OCI-LY7 (cell line): ENCODE measurements around the gene PMVK. TPM values are rescaled to one million over a fixed set of nuclear protein-coding genes. Genes with fewer than 3 reads are reported as not detected.

ENCODE experiments used
- BruUV-seq: library from RNA; stranded (reverse); fragments of 400-500 nt; replicated peaks from 2 replicates; lab custom pipeline; 2021; lab: Mats Ljungman, UMichigan
- CTCF ChIA-PET: fragments of 300-600 bp; sonication (Branson Sonifier 250); formaldehyde crosslinking; loops from one replicate; lab custom pipeline; 2022; ENCODE audit warnings: antibody characterized with exemption; ENCODE audit not compliant: unreplicated experiment; lab: Charles Lee
- POLR2A ChIA-PET: fragments of 300-600 bp; sonication (Branson Sonifier 250); formaldehyde crosslinking; loops from one replicate; lab custom pipeline; 2022; ENCODE audit warnings: antibody characterized with exemption; lab: Charles Lee
- DNase-seq: peaks from one replicate; pipeline ENCODE4 v3.0.0-alpha.2; 2015; ENCODE audit warnings: low spot score
- H2AFZ ChIP-seq: fragments of 200-600 bp; sonication (generic), shearing (Covaris generic); 2 replicates; pipeline ENCODE4 v1.6.1; 2014; ENCODE audit warnings: mild to moderate bottlenecking, antibody characterized with exemption, low read length, moderate library complexity
- H3K27ac ChIP-seq: fragments of 200-600 bp; sonication (generic); 2 replicates; pipeline ENCODE4 v1.5.1; 2014; ENCODE audit warnings: mixed run types, low read depth, mild to moderate bottlenecking, moderate library complexity, low read length, inconsistent platforms; ENCODE audit not compliant: poor library complexity, severe bottlenecking
- H3K36me3 ChIP-seq: fragments of 200-600 bp; sonication (generic); 2 replicates; pipeline ENCODE4 v1.6.1; 2014; ENCODE audit warnings: mild to moderate bottlenecking, antibody characterized with exemption, low read length, moderate library complexity, mixed read lengths; ENCODE audit not compliant: insufficient read depth
- H3K4me1 ChIP-seq: fragments of 200-600 bp; sonication (generic); 2 replicates; pipeline ENCODE4 v1.5.1; 2014; ENCODE audit warnings: mild to moderate bottlenecking, low read length; ENCODE audit not compliant: insufficient read depth, poor library complexity, severe bottlenecking
- H3K4me2 ChIP-seq: fragments of 200-600 bp; sonication (generic); 2 replicates; pipeline ENCODE4 v1.6.1; 2014; ENCODE audit warnings: mild to moderate bottlenecking, low read length
- H3K4me3 ChIP-seq: fragments of 200-600 bp; sonication (generic); 2 replicates; pipeline ENCODE4 v1.5.1; 2014; ENCODE audit warnings: mild to moderate bottlenecking, low read depth, low read length; ENCODE audit not compliant: poor library complexity, severe bottlenecking
- H3K79me2 ChIP-seq: fragments of 200-600 bp; sonication (generic); 2 replicates; pipeline ENCODE4 v1.6.1; 2016; ENCODE audit warnings: low read depth, mild to moderate bottlenecking, low read length, moderate library complexity, mixed read lengths; ENCODE audit not compliant: insufficient read depth
- H3K9me2 ChIP-seq: fragments of 200-600 bp; sonication (generic); 2 replicates; pipeline ENCODE4 v1.6.1; 2016; ENCODE audit warnings: mild to moderate bottlenecking, low read length, mixed read lengths; ENCODE audit not compliant: insufficient read depth
- H3K9me3 ChIP-seq: fragments of 200-600 bp; sonication (generic); 2 replicates; pipeline ENCODE4 v1.6.1; 2014; ENCODE audit warnings: mild to moderate bottlenecking, mixed run types, low read length, mixed read lengths
- H4K20me1 ChIP-seq: fragments of 200-600 bp; sonication (generic); 2 replicates; pipeline ENCODE4 v1.6.1; 2014; ENCODE audit warnings: mild to moderate bottlenecking, antibody characterized with exemption, low read length, moderate library complexity, mixed read lengths; ENCODE audit not compliant: insufficient read depth
- CTCF ChIP-seq: fragments of 200-600 bp; sonication (generic); conservative IDR thresholded peaks from 2 replicates; pipeline ENCODE4 v1.5.1; 2014; ENCODE audit warnings: mild to moderate bottlenecking, antibody characterized with exemption, low read length, moderate library complexity, mixed read lengths
- EZH2phosphoT487 ChIP-seq: fragments of 200-600 bp; sonication (generic); IDR thresholded peaks from 2 replicates; pipeline ENCODE4 v1.6.1; 2018; ENCODE audit warnings: low read depth, borderline replicate concordance, mild to moderate bottlenecking, mixed run types, antibody characterized with exemption, low read length, moderate library complexity, mixed read lengths
- intact Hi-C: fragments of 100-400 bp; cut with micrococcal nuclease; formaldehyde crosslinking; loops from one replicate; pipeline ENCODE4 v1.10.0; 2022; ENCODE audit not compliant: unreplicated experiment
- total RNA-seq, 2 experiments: library from RNA; depleted of rRNA in 1 of 2; stranded (reverse); fragments of >200 nt in 1 of 2; shearing (Covaris generic) in 1 of 2; gene quantifications; 2 replicates each; pipeline ENCODE4 v1.2.3, GENCODE V29; 2014 to 2022

PMVK gene
- total RNA-seq, 2 experiments from 2014 or later, result 16.3 to 54.0 TPM

GRCh38 chr1:154938604-154939399 lies 2.3 kb upstream of the PMVK start:
- no peaks in the 10 kb centered on the region for H4K20me1 ChIP-seq
- H3K79me2 ChIP-seq, result peaks cover 47% of the 10 kb centered on the region
- no peaks in the 10 kb centered on the region for H3K9me3 ChIP-seq
- BruUV-seq, result no TSS peak
- no peak overlapping the region for H2AFZ ChIP-seq
- peak; percentile 41 for DNase-seq
- no peak for TF ChIP-seq EZH2phosphoT487
- TF ChIP-seq CTCF, result no peak
- H3K27ac ChIP-seq, result peak overlapping the region; percentile 92
- H3K4me2 ChIP-seq, result peak overlapping the region; percentile 99
- H3K36me3 ChIP-seq, result no peaks in the 10 kb centered on the region
- H3K4me3 ChIP-seq, result peak overlapping the region; percentile 74
- intact Hi-C loops, result no loop called here
- POLR2A ChIA-PET, result interaction anchor here (0.6 to 1.2 kb wide), 6 partner anchors 22 to 972 kb away, joined by 3 to 5 read pairs (median 3); no protein-coding TSS in a partner anchor
- peaks cover 76% of the 10 kb centered on the region for H3K4me1 ChIP-seq
- no peaks in the 10 kb centered on the region for H3K9me2 ChIP-seq
- CTCF ChIA-PET, result no interaction called here

- H3K9me3 ChIP-seq, result no peaks in the 10 kb centered on the region
- peak overlapping the region; percentile 92 for H3K27ac ChIP-seq
- DNase-seq, result no peak
- H3K9me2 ChIP-seq, result no peaks in the 10 kb centered on the region
- BruUV-seq, result no TSS peak
- H3K4me3 ChIP-seq, result peak overlapping the region; percentile 74
- no peak overlapping the region for H2AFZ ChIP-seq
- no peaks in the 10 kb centered on the region for H4K20me1 ChIP-seq
- H3K4me1 ChIP-seq, result peaks cover 68% of the 10 kb centered on the region
- H3K79me2 ChIP-seq, result peaks cover 47% of the 10 kb centered on the region
- H3K4me2 ChIP-seq, result peak overlapping the region; percentile 99
- no peaks in the 10 kb centered on the region for H3K36me3 ChIP-seq
- POLR2A ChIA-PET, result interaction anchor here (0.6 to 1.2 kb wide), 3 partner anchors 23 to 133 kb away, joined by 3 to 5 read pairs (median 3); no protein-coding TSS in a partner anchor
- intact Hi-C loops, result loop anchor here (2.0 kb wide), 1 partner anchor 379 kb away; the partner anchor contains the start of gene UBE2Q1
- no peak for TF ChIP-seq CTCF
- TF ChIP-seq EZH2phosphoT487, result no peak
- CTCF ChIA-PET, result no interaction called here
Measured at GRCh38 chr1:154937988-154938386, 1.5 kb upstream of the PMVK start.
